Lung (tissue), 12 donors: ENCODE measurements around the gene TFDP1. TPM values are rescaled to one million over a fixed set of nuclear protein-coding genes. Genes with fewer than 3 reads are reported as not detected.

Experiments
- ATAC-seq: fragments of 200-7000 bp; cut with Tn5 transposase; one replicate; pipeline ENCODE4 v1.9.1; 2020; ENCODE audit warnings: moderate number of reproducible peaks; ENCODE audit not compliant: insufficient read depth, low FRiP score
- DNase-seq, 3 donors: peaks; one replicate each; pipeline ENCODE4 v3.0.0-alpha.2; 2013 to 2017
- H3K27ac ChIP-seq, 2 donors: one replicate each; pipeline ENCODE4 v1.5.1; 2013; ENCODE audit warnings: mild to moderate bottlenecking in 2 of 2, moderate library complexity in 2 of 2, control low read depth in 1 of 2, inconsistent platforms in 1 of 2, low read depth in 1 of 2, low read length in 1 of 2
- H3K27me3 ChIP-seq, 3 donors: one replicate each; pipeline ENCODE4 v1.5.1; 2013; ENCODE audit warnings: low read length in 2 of 3; ENCODE audit not compliant: control insufficient read depth in 3 of 3, insufficient read depth in 3 of 3
- H3K36me3 ChIP-seq, 4 donors: one replicate each; pipeline ENCODE4 v1.5.1; 2013; ENCODE audit warnings: low read length in 4 of 4, mild to moderate bottlenecking in 1 of 4, moderate library complexity in 1 of 4; ENCODE audit not compliant: control insufficient read depth in 4 of 4, insufficient read depth in 4 of 4
- H3K4me1 ChIP-seq, 5 donors: one replicate each; pipeline ENCODE4 v1.5.1; 2013; ENCODE audit warnings: low read length in 5 of 5, mild to moderate bottlenecking in 2 of 5, moderate library complexity in 1 of 5; ENCODE audit not compliant: control insufficient read depth in 5 of 5, insufficient read depth in 5 of 5
- H3K4me3 ChIP-seq: one replicate; pipeline ENCODE4 v1.5.1; 2013; ENCODE audit warnings: mild to moderate bottlenecking, control low read depth, moderate library complexity
- H3K9ac ChIP-seq, 2 donors: one replicate each; pipeline ENCODE4 v1.5.1; 2013; ENCODE audit warnings: low read length in 2 of 2, control low read depth in 1 of 2; ENCODE audit not compliant: insufficient read depth in 1 of 2
- H3K9me3 ChIP-seq, 4 donors: one replicate each; pipeline ENCODE4 v1.5.1; 2013; ENCODE audit warnings: low read length in 3 of 4, mild to moderate bottlenecking in 1 of 4, moderate library complexity in 1 of 4; ENCODE audit not compliant: control insufficient read depth in 4 of 4, insufficient read depth in 3 of 4
- WGBS, 2 donors: extraction: QIAGEN DNeasy Blood & Tissue Kit; methylation state at CpG; one replicate each; pipeline ENCODE4 v1.1.7; 2013; 5-methylcytosine and 5-hydroxymethylcytosine counted together
- polyA plus RNA-seq, 2 donors: library from polyadenylated mRNA; stranded (reverse); fragments of 200-250 nt; gene quantifications; one replicate each; pipeline ENCODE4 v1.2.1, GENCODE V29; 2013
- total RNA-seq, 2 donors: library from RNA; depleted of rRNA in 1 of 2; stranded (reverse); fragments of >200 nt in 1 of 2; gene quantifications; one replicate each; pipeline ENCODE4 v1.2.1, GENCODE V29; 2014 to 2021
- TF ChIP-seq, protein P1 (sequence below): IDR thresholded peaks from 2 replicates; pipeline ENCODE4 v1.5.1; 2012; ENCODE audit warnings: mild to moderate bottlenecking; ENCODE audit errors: control extremely low read depth, extremely low read depth
- donor health status: control.
- donor health status: control.
- donor health status: Bipolar disorder and iron deficiency.
- donor health status: healthy.
- donor health status: DM: yes; HTN: yes; CAD: no.

TFDP1 gene
- total and polyA plus RNA-seq, 4 donors: 19.6 to 44.2 (median 40.3) TPM

DNA sequence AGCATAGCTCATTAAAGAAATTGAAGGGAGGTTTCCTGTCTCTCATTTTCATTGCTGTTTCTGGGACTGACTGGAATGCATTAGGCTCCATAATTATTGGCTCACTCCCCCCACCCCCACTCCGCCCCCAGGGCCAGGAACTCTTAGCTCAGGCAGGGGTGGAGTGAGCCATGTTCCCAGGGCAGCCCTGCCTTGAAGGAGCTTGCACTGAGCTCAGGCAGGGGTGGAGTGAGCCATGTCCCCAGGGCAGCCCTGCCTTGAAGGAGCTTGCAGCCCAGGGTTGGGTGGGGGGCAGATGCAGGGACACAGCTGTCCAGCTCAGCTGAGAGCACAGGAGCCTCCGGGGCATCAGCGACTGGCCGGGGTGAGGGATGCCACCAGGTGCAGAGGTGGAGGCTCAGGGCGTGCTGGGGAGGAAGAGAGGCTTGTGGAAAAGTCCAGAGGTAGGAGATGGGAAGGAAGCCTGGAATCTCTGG lies 39.1 kb upstream of the TFDP1 start:
- no peak for DNase-seq
- Histone ChIP-seq H3K4me1 (peaks cover 3 to 21% (median 9%) of the 10 kb centered on the region in 5 donors), H3K27ac (peak overlapping the region in 1 of 2 donors; percentile 2), H3K9ac (no peak overlapping the region), H3K36me3 (peaks cover 4 to 25% (median 13%) of the 10 kb centered on the region in 4 donors), H3K4me3 (peak overlapping the region; percentile 27), H3K9me3 (peaks cover 0 to 4% (median 2%) of the 10 kb centered on the region in 4 donors), H3K27me3 (peaks cover 0 to 6% (median 0%) of the 10 kb centered on the region in 3 donors)
- ATAC-seq: no peak
- TF ChIP-seq, protein P1, sequence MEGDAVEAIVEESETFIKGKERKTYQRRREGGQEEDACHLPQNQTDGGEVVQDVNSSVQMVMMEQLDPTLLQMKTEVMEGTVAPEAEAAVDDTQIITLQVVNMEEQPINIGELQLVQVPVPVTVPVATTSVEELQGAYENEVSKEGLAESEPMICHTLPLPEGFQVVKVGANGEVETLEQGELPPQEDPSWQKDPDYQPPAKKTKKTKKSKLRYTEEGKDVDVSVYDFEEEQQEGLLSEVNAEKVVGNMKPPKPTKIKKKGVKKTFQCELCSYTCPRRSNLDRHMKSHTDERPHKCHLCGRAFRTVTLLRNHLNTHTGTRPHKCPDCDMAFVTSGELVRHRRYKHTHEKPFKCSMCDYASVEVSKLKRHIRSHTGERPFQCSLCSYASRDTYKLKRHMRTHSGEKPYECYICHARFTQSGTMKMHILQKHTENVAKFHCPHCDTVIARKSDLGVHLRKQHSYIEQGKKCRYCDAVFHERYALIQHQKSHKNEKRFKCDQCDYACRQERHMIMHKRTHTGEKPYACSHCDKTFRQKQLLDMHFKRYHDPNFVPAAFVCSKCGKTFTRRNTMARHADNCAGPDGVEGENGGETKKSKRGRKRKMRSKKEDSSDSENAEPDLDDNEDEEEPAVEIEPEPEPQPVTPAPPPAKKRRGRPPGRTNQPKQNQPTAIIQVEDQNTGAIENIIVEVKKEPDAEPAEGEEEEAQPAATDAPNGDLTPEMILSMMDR: no peak
- 74 to 86% methylated on average over 5 of the region's 5 CpGs for WGBS, 2 donors

DNA sequence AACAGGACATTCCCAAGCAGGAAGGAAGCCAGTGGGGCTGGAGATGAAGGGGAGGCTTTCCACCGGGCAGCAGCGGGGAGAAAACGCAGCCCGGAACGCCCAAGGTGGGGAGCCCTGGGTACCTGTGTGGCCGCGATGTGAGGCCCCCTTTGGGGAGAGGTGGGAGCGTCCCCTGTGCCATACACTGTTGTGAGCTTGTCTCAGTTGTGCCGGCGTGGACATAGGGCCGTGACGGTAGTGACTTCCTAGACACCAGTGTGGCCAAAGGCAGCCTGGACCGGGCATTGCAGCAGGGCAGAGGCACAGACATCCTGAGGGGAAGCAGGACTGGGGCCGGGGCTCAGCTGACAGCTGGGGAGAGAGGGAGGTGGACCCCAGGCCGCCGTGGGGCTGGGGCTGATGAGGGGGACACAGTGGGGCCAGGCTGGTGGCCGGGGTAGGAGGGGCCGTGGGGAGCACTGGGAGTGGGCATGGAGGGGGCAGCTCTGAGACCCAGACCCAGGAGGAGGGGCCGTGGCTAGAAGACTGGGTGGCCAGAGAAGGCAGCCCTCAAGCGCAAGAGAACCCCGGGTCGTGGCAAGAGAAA lies 38.5 kb upstream of the TFDP1 start:
- no peak overlapping the region for H3K27ac ChIP-seq
- DNase-seq: no peak
- H3K27me3 ChIP-seq: peaks cover 0 to 6% (median 0%) of the 10 kb centered on the region in 3 donors
- peaks cover 4 to 21% (median 11%) of the 10 kb centered on the region in 4 donors for H3K36me3 ChIP-seq
- 71 to 86% methylated on average over 21 to 22 of the region's 22 CpGs for WGBS, 2 donors
- peaks cover 3 to 21% (median 9%) of the 10 kb centered on the region in 5 donors for H3K4me1 ChIP-seq
- TF ChIP-seq, protein P1: no peak
- peaks cover 0 to 3% (median 0%) of the 10 kb centered on the region in 4 donors for H3K9me3 ChIP-seq
- H3K9ac ChIP-seq: no peak overlapping the region
- ATAC-seq: no peak
- peak overlapping the region; percentile 27 for H3K4me3 ChIP-seq

DNA sequence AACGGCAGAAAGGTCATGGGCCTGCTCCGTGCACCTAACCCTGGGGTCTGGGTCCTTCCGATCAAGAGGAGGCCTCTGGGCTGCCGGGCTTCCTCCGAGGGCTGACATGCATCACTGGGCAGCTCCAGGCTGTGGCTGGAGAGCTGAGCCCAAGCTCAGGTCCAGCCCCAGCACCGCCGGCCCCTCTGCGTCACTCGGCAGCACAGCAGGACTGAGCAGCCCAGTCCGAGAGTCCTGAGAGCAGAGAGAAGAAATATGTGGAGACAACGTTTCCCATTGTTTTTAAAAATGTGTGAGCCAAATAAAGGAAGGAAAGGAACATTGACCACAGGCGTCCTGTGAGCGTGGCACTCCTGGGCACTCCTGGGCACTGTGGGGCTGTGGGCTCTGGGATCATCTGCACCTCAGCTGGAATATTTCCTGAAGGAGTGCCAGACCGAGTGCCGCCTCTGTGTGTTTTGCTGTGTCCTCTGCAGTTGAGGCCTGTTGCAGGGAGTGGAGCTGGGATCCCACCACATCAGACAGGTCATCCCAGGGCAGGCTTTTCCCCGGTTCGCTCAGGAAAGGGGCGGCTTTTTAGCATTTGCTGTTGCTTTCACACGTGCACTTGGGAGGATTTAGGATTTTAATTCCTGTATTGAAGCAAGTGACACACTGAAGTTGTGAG lies 37.8 kb upstream of the TFDP1 start:
- ATAC-seq (no peak), DNase-seq (peak in 2 of 3 donors; percentile 26 to 54)
- Histone ChIP-seq H3K9ac (no peak overlapping the region), H3K27ac (no peak overlapping the region), H3K27me3 (peaks cover 0 to 6% (median 0%) of the 10 kb centered on the region in 3 donors), H3K9me3 (no peaks in the 10 kb centered on the region), H3K36me3 (peaks cover 7 to 23% (median 12%) of the 10 kb centered on the region in 4 donors), H3K4me3 (no peak overlapping the region), H3K4me1 (peaks cover 3 to 21% (median 9%) of the 10 kb centered on the region in 5 donors)
- WGBS, 2 donors: 71 to 75% methylated on average over 19 of the region's 19 CpGs
- TF ChIP-seq, protein P1: no peak
